ENCODE measurements around the gene WDFY4. TPM values are rescaled to one million over a fixed set of nuclear protein-coding genes. Genes with fewer than 3 reads are reported as not detected.
A peak's percentile ranks its signal among the peaks of the same experiment; 100 is the strongest.

Gene WDFY4
- total RNA-seq, 6 donors from 2014 or later = 10.1 to 48.9 (median 32.1) TPM

DNA sequence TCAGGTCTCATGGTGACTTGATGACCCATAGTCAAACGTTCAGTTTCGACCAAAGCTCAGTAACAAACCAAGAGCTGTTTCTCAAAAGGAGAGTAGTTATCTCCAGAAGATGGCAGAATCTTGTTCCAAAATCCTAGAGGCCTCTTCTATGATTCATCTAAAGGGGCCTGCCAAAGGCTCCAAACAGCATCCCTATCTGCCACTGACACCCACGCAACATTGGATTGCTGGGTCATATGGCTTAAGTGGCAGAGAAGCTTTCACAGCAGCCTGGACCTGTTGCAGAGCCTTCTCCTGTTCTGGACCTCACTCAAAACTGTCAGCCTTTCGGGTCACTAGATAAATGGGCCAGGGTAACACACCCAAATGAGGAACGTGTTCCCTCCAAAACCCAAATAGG, 309.0 kb downstream of the WDFY4 start:
- no peaks in the 10 kb centered on the region for H3K4me1 ChIP-seq
- ATAC-seq (ENCODE audit: low FRiP score in 2 of 2) (no peak), DNase-seq (no peak)
- no peaks in the 10 kb centered on the region for H3K27me3 ChIP-seq
- H3K36me3 ChIP-seq = no peaks in the 10 kb centered on the region
- no peaks in the 10 kb centered on the region for H3K9me3 ChIP-seq
- TF ChIP-seq POLR2A (IDR thresholded peaks at IDR 0.05) = no peak
- no peak for TF ChIP-seq EP300 (IDR thresholded peaks at IDR 0.05)
- no peak for TF ChIP-seq CTCF (IDR thresholded peaks at IDR 0.05)
- TF ChIP-seq POLR2AphosphoS5 (IDR thresholded peaks at IDR 0.05) = no peak
- 83 to 90% methylated on average over 4 to 5 of the region's 5 CpGs for WGBS, 2 donors
- no peak overlapping the region for H3K27ac ChIP-seq
- no peak overlapping the region for H3K4me3 ChIP-seq

- Histone ChIP-seq H3K9me3 (no peaks in the 10 kb centered on the region), H3K4me1 (no peaks in the 10 kb centered on the region), H3K36me3 (no peaks in the 10 kb centered on the region), H3K27me3 (no peaks in the 10 kb centered on the region), H3K27ac (no peak overlapping the region), H3K4me3 (no peak overlapping the region)
- no peak for TF ChIP-seq EP300 (IDR thresholded peaks at IDR 0.05)
- TF ChIP-seq POLR2A (IDR thresholded peaks at IDR 0.05) = no peak
- no peak for TF ChIP-seq POLR2AphosphoS5 (IDR thresholded peaks at IDR 0.05)
- no peak for TF ChIP-seq CTCF (IDR thresholded peaks at IDR 0.05)
- no peak for ATAC-seq (ENCODE audit: low FRiP score in 2 of 2)
- DNase-seq = no peak
- WGBS, 2 donors = 60 to 62% methylated on average over 3 of the region's 3 CpGs
Measured at GRCh38 chr10:48996329-48996728, 311.7 kb downstream of the WDFY4 start.

GRCh38 chr10:48999346-48999745, 314.7 kb downstream of the WDFY4 start:
- H3K36me3 ChIP-seq = no peaks in the 10 kb centered on the region
- no peak overlapping the region for H3K27ac ChIP-seq
- H3K27me3 ChIP-seq = no peaks in the 10 kb centered on the region
- TF ChIP-seq POLR2AphosphoS5 (IDR thresholded peaks at IDR 0.05) (no peak), EP300 (IDR thresholded peaks at IDR 0.05) (no peak), POLR2A (IDR thresholded peaks at IDR 0.05) (no peak), CTCF (IDR thresholded peaks at IDR 0.05) (no peak)
- WGBS, 2 donors = 85 to 95% methylated on average over 2 of the region's 2 CpGs
- ATAC-seq (ENCODE audit: low FRiP score in 2 of 2) = no peak
- no peak for DNase-seq
- no peak overlapping the region for H3K4me3 ChIP-seq
- H3K4me1 ChIP-seq = peaks cover 0 to 2% (median 0%) of the 10 kb centered on the region in 4 donors
- H3K9me3 ChIP-seq = no peaks in the 10 kb centered on the region

DNA sequence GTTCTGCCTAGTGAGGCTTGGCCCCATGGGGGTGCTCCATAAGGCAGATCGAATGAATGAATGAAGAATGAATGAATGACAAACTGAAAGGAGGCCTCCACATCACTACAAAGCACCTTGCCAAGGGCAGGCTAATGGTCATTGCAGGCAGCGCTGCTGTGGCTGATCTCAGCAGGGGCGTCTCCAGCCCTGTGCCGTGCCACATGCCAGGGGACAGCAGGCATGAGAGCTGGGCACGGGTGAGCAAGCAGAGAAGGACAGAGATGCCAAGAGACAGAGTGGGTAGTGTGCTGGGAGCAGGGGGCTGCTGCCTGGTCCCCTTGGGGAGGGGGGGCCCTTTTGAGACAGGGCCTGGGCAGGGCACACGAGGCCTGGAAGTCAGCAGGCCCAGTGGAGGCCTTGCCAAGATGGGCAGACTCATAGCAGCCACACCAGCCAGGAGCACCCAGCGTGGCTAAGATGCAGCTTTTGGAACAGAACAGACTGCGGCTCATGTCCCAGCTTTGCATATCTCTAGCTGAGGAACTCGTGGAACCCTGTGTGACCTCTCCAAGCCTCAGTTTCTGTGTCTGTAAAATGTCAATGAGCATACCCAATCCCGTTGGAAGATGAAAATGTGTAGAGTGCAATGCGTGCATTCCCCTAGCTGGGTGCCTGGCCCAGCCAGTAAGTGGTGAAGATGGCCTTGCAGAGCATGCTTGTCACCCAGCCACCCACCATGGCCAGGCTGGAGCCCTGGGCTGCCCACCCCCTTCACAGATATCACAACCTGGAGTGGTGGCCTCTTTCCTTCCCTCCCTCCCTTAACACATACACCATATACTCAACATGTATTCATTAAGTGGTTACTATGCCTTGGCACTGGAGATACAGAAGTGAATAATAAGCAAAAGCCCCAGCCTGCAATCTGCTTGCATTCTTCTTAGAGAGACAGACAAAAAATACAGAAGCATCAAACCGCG, 316.0 kb downstream of the WDFY4 start:
- Histone ChIP-seq H3K27ac (no peak overlapping the region), H3K27me3 (no peaks in the 10 kb centered on the region), H3K36me3 (no peaks in the 10 kb centered on the region), H3K4me3 (no peak overlapping the region), H3K4me1 (peaks cover 0 to 2% (median 0%) of the 10 kb centered on the region in 4 donors), H3K9me3 (no peaks in the 10 kb centered on the region)
- TF ChIP-seq POLR2A (IDR thresholded peaks at IDR 0.05) = no peak
- no peak for TF ChIP-seq CTCF (IDR thresholded peaks at IDR 0.05)
- no peak for TF ChIP-seq EP300 (IDR thresholded peaks at IDR 0.05)
- no peak for TF ChIP-seq POLR2AphosphoS5 (IDR thresholded peaks at IDR 0.05)
- ATAC-seq (ENCODE audit: low FRiP score in 2 of 2) (no peak), DNase-seq (peak in 1 of 2 donors; percentile 40)
- 78 to 87% methylated on average over 7 to 13 of the region's 13 CpGs for WGBS, 2 donors
